SK-N-SH treated with all-trans-retinoic acid at 6 μM for 48 hours (cell line): Measurements from ENCODE around the gene ATP6V1G1.

Experiments
- BACH2 ChIP-seq: fragments of 250-450 bp; sonication (Bioruptor Pico); IDR thresholded peaks from 2 replicates; pipeline ENCODE4 v1.9.0; 2021; ENCODE audit warnings: mild to moderate bottlenecking, borderline replicate concordance
- ISL1 ChIP-seq: fragments of 250-450 bp; sonication (Bioruptor Pico); IDR thresholded peaks from 2 replicates; pipeline ENCODE4 v2.1.2; 2022; ENCODE audit warnings: mild to moderate bottlenecking, moderate library complexity
- OSR1 ChIP-seq: fragments of 250-450 bp; sonication (Bioruptor Pico); IDR thresholded peaks from 2 replicates; pipeline ENCODE4 v1.8.0; 2022; ENCODE audit warnings: moderate library complexity, mild to moderate bottlenecking, inconsistent platforms
- PATZ1 ChIP-seq: fragments of 250-450 bp; sonication (Bioruptor Pico); IDR thresholded peaks from 2 replicates; pipeline ENCODE4 v1.8.0; 2020; ENCODE audit warnings: mild to moderate bottlenecking, moderate library complexity, borderline replicate concordance
- RARB ChIP-seq: fragments of 250-450 bp; sonication (Bioruptor Pico); IDR thresholded peaks from 2 replicates; pipeline ENCODE4 v1.8.0; 2021; ENCODE audit warnings: mild to moderate bottlenecking, moderate library complexity
- TCF4 ChIP-seq: fragments of 250-450 bp; sonication (Bioruptor Pico); IDR thresholded peaks from 2 replicates; pipeline ENCODE4 v1.8.0; 2021; ENCODE audit warnings: mild to moderate bottlenecking, moderate library complexity, borderline replicate concordance
- TOX ChIP-seq: fragments of 250-450 bp; sonication (Bioruptor Pico); IDR thresholded peaks from 2 replicates; pipeline ENCODE4 v1.8.0; 2021; ENCODE audit warnings: mild to moderate bottlenecking, moderate library complexity, borderline replicate concordance
- TSHZ2 ChIP-seq: fragments of 250-450 bp; sonication (Bioruptor Pico); IDR thresholded peaks from 2 replicates; pipeline ENCODE4 v1.5.0; 2020; ENCODE audit warnings: mild to moderate bottlenecking, moderate library complexity
- ZFP3 ChIP-seq: fragments of 250-450 bp; sonication (Bioruptor Pico); IDR thresholded peaks from 2 replicates; pipeline ENCODE4 v1.5.0; 2020; ENCODE audit warnings: mild to moderate bottlenecking, moderate library complexity
- ZFP30 ChIP-seq: fragments of 450-650 bp; formaldehyde crosslinking; IDR thresholded peaks from 2 replicates; pipeline ENCODE4 v1.5.0; 2022; ENCODE audit warnings: mild to moderate bottlenecking, moderate library complexity
- ZNF565 ChIP-seq: fragments of 450-650 bp; formaldehyde crosslinking; conservative IDR thresholded peaks from 2 replicates; pipeline ENCODE4 v1.5.0; 2020; ENCODE audit warnings: low read depth, mild to moderate bottlenecking, moderate library complexity
- ZNF70 ChIP-seq: fragments of 450-650 bp; formaldehyde crosslinking; IDR thresholded peaks from 2 replicates; pipeline ENCODE4 v1.5.0; 2020; ENCODE audit warnings: mild to moderate bottlenecking, moderate library complexity
- TF ChIP-seq, protein P1 (sequence below): fragments of 250-450 bp; sonication (Bioruptor Pico); IDR thresholded peaks from 2 replicates; pipeline ENCODE4 v1.5.1; 2021; ENCODE audit warnings: mild to moderate bottlenecking, moderate library complexity
- TF ChIP-seq, protein P2 (sequence below): fragments of 250-450 bp; sonication (Bioruptor Pico); IDR thresholded peaks from 2 replicates; pipeline ENCODE4 v1.5.1; 2020; ENCODE audit warnings: low read depth, mild to moderate bottlenecking, moderate library complexity

DNA sequence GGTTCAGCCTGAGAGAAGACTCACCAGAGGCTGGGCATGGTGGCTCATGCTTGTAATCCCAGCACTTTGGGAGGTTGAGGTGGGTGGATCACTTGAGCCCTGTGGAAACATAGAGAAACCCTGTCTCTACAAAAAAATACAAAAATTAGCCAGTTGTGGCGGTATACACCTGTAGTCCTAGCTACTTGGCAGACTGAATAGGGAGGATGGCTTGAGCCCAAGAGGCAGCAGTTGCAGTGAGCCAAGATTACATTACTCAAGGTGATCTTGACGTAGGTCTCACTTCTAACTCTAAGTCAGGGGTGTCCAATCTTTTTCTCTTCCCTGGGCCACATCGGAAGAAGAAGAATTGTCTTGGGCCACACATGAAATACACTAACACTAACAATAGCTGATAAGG, 16.2 kb upstream of the ATP6V1G1 start:
- no peak for TF ChIP-seq ZNF565 (CRISPR knock-in tag)
- TF ChIP-seq ISL1 (CRISPR knock-in tag): no peak
- no peak for TF ChIP-seq RARB (CRISPR knock-in tag)
- TF ChIP-seq PATZ1 (CRISPR knock-in tag): no peak
- no peak for TF ChIP-seq OSR1 (CRISPR knock-in tag)
- TF ChIP-seq ZNF70 (CRISPR knock-in tag): no peak
- no peak for TF ChIP-seq TCF4 (CRISPR knock-in tag)
- no peak for TF ChIP-seq ZFP3 (CRISPR knock-in tag)
- TF ChIP-seq, protein P1, sequence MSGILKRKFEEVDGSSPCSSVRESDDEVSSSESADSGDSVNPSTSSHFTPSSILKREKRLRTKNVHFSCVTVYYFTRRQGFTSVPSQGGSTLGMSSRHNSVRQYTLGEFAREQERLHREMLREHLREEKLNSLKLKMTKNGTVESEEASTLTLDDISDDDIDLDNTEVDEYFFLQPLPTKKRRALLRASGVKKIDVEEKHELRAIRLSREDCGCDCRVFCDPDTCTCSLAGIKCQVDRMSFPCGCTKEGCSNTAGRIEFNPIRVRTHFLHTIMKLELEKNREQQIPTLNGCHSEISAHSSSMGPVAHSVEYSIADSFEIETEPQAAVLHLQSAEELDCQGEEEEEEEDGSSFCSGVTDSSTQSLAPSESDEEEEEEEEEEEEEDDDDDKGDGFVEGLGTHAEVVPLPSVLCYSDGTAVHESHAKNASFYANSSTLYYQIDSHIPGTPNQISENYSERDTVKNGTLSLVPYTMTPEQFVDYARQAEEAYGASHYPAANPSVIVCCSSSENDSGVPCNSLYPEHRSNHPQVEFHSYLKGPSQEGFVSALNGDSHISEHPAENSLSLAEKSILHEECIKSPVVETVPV (CRISPR knock-in tag): no peak
- TF ChIP-seq, protein P2, sequence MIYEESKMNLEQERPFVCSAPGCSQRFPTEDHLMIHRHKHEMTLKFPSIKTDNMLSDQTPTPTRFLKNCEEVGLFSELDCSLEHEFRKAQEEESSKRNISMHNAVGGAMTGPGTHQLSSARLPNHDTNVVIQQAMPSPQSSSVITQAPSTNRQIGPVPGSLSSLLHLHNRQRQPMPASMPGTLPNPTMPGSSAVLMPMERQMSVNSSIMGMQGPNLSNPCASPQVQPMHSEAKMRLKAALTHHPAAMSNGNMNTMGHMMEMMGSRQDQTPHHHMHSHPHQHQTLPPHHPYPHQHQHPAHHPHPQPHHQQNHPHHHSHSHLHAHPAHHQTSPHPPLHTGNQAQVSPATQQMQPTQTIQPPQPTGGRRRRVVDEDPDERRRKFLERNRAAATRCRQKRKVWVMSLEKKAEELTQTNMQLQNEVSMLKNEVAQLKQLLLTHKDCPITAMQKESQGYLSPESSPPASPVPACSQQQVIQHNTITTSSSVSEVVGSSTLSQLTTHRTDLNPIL: no peak
- TF ChIP-seq ZFP30 (CRISPR knock-in tag): no peak
- no peak for TF ChIP-seq TOX (CRISPR knock-in tag)
- no peak for TF ChIP-seq TSHZ2 (CRISPR knock-in tag)
- no peak for TF ChIP-seq BACH2
